Adrenal gland (tissue), 5 donors: ENCODE measurements around the gene FTL.
A peak's percentile ranks its signal among the peaks of the same experiment; 100 is the strongest.

ENCODE experiments used
- POLR2A ChIP-seq, 2 donors: fragments of 450-650 bp; IDR thresholded peaks; one replicate each; pipeline ENCODE4 v1.6.1; 2017; ENCODE audit warnings: antibody characterized with exemption in 2 of 2, mild to moderate bottlenecking in 2 of 2, moderate library complexity in 1 of 2
- TF ChIP-seq, protein P1 (sequence below), 6 experiments: fragments of 450-650 bp in 4 of 6; fragments of 200-600 bp in 2 of 6; sonication (generic) in 1 of 6; IDR thresholded peaks; 1 replicate in 5 of 6; 2 replicates in 1 of 6; pipeline versions ENCODE4 v1.5.1 to v1.8.0; 2016 to 2021; ENCODE audit warnings: antibody characterized with exemption in 6 of 6, mild to moderate bottlenecking in 2 of 6, moderate library complexity in 1 of 6
- donor health status: DM: no; HTN: no; CAD: no.

DNA sequence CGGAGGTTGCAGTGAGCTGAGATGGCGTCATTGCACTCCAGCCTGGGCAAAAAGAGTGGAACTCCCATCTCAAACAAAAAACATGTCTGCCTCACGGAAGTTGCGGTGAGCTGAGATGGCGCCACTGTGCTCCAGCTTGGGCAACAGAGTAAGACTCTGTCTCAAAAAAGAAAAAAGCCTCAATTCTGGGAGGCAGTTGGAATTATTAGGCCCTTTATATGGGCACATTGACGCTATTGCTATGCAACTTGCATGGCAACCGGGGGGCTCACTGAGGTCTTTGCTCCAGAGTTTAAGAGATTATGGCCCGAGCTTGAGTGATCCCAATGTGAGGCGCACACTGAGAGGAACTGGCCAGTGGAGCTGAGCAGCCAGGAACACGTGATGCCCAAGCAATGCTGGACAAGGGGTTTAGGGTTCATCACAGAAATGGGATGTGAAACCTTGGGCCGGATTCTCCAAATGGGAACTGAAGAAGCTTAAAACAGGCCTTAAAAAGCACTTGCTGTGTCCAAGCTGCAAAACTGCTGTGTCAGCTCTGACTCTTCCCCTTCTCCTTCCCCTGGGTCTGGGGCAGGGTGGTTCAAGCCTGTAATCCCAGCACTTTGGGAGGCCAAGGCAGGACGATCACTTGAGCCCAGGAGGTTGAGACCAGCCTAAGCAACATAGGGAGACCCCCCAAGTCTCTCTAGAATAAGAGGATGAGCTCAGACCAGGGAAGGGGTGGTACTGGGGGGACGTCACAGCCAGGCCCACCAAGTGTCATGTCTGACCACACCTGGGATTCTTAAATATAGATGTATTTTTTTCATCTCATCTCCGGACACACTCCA, 2.5 kb downstream of the FTL start:
- TF ChIP-seq, protein P1, sequence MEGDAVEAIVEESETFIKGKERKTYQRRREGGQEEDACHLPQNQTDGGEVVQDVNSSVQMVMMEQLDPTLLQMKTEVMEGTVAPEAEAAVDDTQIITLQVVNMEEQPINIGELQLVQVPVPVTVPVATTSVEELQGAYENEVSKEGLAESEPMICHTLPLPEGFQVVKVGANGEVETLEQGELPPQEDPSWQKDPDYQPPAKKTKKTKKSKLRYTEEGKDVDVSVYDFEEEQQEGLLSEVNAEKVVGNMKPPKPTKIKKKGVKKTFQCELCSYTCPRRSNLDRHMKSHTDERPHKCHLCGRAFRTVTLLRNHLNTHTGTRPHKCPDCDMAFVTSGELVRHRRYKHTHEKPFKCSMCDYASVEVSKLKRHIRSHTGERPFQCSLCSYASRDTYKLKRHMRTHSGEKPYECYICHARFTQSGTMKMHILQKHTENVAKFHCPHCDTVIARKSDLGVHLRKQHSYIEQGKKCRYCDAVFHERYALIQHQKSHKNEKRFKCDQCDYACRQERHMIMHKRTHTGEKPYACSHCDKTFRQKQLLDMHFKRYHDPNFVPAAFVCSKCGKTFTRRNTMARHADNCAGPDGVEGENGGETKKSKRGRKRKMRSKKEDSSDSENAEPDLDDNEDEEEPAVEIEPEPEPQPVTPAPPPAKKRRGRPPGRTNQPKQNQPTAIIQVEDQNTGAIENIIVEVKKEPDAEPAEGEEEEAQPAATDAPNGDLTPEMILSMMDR (IDR thresholded peaks at IDR 0.05): peak in 2 of 6 experiments; percentile 1 to 7
- peak in 1 of 2 donors; percentile 38 for TF ChIP-seq POLR2A (IDR thresholded peaks at IDR 0.05)
